Fibroblast of skin of left quadriceps (primary cell): Measurements from ENCODE around the gene CHURC1.

ENCODE experiments used
- DNase-seq, 2 experiments: peaks; one replicate each; pipeline ENCODE4 v3.0.0-alpha.2; 2013; ENCODE audit warnings: low read depth in 2 of 2

The CHURC1 gene

DNA sequence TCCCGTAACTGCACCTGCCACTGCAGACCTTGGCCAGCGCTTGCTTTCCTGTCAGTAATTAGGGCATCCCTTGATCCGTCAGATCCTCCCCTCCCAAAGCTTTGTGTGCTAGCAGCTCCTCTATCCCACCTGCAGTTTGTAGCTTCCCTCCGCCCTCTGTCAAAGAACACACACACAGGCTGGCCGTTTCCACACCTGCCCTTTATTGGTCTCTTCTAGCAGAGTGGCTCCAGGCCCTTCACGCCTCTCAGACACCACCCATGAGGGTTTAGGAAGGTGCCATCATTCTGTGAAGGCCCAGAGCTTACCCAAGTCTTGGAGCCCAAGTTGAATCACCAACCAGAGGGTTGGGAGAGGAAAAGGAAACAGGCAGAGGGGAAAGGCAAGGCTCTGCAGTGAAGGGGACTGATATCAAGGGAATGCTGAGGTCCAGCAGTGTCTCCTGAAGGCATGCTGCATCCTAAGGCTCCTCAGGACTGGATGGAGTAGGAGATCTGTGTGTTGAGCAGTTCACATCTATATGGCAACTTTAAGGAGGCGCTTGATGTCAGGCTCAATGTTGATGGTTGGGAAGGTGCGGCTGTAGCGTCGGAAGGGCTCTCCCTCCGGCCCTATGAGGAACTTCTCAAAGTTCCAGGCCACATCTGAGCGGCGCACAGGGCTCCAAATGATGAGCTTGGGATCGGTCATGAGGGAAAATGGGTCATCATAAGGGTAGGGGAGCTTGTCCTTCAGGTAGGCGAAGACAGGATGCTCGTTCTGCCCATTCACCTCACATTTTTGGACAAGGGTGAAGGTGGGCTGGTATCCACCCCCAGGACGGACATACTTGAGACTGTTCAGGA is 24.9 kb downstream of the CHURC1 start:
- DNase-seq = no peak

DNA sequence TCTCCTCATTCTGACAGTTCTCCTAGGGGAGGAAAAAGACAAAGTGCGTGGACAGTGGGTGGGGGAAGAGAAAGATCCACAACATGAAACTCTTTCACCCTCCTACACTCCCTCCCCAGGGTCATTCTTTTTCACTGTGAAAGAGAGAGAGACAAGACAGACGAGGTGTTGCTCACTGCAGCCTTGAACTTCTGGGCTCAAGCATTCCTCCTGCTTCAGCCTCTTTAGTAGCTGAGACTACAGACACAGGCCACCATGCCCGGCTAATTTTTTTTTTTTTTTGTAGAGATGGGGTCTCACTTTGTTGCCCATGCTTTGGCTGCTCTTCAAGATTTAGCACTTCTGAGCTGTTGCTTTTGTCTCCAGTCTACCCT is 25.5 kb downstream of the CHURC1 start:
- no peak for DNase-seq

DNA sequence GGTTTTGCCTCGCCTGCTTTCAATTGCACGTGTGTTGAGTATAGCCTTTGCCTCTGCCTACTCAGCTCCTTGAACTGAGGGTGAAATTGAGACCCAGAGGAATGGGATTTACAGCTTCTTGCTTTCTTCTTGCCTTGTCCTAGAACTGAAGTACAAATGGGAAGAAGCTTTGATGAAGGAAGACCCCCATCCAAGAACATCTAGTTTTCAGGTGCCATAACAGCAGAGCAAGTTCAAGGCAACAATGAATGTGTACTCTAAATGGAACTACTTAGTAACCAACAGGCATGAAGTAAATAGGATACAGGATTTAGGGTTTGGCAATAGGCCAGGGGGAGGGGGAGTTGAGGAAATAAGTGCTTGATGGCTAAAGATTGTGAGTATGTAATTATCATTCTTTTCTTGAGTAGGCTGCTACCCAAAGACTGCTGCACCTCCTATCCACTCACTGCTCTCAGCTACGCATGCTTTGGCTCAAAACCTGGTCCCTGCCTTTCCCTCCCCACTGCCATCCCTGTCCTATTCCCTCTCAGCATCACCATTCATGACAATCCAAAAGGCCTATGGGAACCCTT is 26.2 kb downstream of the CHURC1 start:
- DNase-seq = no peak

- DNase-seq = no peak
These were observed 28.4 kb downstream of the CHURC1 start, which contains the start of gene GPX2 for GRCh38 chr14:64942531-64943111. Gene GPX2 (minus strand): TSS chr14:64942745. CDS start chr14:64942726, 19 bp downstream.

GRCh38 chr14:64943556-64943955 is 29.3 kb downstream of the CHURC1 start:
- no peak for DNase-seq

DNA sequence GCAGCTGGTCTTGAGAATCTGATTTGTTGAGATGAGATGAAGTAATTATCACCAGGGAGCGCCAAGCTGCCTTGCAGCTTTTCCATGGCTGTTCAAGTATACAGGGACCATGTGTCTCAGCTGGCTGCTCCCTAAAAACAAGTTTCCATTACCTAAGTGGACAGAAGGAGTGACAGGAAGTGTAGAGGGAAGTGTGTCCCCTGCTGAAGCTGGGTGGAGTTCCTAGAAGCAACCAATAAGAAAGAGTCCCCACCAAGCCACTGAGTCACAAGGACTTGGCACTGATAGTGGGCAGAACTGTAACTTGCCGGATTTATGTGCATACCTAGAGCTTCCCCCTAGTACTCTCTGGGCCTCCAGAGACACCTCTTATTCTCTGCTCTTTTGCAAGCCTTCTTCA is 29.8 kb downstream of the CHURC1 start:
- no peak for DNase-seq

DNA sequence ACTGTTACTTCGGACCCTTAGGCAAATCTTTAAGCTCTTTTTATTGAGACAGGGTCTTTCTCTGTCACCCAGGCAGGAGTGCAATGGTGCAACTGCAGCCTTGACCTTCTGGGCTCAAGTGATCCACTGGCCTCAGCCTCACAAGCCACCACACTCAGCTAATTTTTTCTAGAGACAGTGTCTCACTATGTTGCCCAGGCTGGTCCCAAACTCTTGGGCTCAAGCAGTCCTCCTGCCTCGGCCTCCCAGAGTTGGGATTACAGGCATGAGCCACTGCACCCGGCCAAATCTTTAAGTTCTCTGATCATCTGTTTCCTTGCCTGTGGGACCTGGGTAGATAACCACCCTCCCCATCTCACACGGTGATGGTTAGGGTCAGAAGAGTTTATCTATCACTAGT is 30.6 kb downstream of the CHURC1 start:
- no peak for DNase-seq

- DNase-seq = no peak
These were observed 31.4 kb downstream of the CHURC1 start for GRCh38 chr14:64945431-64946178.

- no peak for DNase-seq
These were observed 32.2 kb downstream of the CHURC1 start for GRCh38 chr14:64946310-64947045.

- no peak for DNase-seq
These were observed 33.7 kb downstream of the CHURC1 start for GRCh38 chr14:64947710-64948611.

DNA sequence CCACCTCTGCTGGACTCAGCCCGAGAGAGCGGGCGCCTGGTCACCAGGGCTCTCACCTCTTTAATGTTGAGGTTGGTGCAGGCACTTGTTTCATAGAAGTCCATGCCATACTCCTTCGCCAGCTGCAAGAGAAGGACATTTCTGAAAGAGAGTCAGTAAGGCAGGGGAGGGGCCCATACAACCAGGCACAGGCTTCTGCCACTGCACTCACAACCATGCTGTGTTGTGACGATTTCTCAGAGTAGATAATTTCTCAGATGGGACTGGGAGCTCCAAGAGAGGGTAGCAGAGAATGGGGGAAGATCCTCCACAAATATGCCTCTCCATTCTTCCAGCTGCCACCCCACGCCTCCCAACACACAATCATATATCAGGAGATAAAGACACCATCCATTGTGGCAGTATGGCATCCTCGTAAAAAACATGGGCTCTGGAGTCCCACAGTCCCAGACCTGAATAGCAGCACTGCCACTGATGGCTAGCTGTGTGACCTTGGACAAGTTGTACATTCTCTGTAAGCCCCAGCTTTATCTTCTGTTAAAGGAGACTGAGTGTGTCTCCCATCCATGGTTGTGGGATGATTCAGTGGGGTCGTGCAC is 34.5 kb downstream of the CHURC1 start:
- DNase-seq = no peak

- no peak for DNase-seq
These were observed 36.6 kb downstream of the CHURC1 start for GRCh38 chr14:64950889-64951288.

DNA sequence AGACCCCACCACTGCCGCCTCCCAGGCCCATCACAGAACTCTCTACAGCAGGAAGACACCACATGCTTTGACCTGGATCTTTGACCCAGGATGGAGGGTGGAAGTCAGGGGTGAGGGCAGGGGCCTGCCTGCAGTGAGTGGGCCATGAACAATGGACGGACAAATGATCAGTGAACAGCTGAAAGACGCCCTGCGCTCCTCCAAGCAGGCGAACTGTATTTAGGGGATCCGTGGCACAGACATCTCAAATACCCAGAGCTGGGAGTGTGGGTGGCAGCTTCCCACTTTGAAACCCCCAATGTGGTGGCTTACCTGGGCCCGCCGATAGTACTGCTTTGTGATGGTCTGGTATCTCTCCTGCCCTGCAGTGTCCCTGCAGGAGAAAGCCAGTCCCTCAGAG is 37.0 kb downstream of the CHURC1 start:
- no peak for DNase-seq

GRCh38 chr14:64951724-64952123 is 37.5 kb downstream of the CHURC1 start:
- no peak for DNase-seq

DNA sequence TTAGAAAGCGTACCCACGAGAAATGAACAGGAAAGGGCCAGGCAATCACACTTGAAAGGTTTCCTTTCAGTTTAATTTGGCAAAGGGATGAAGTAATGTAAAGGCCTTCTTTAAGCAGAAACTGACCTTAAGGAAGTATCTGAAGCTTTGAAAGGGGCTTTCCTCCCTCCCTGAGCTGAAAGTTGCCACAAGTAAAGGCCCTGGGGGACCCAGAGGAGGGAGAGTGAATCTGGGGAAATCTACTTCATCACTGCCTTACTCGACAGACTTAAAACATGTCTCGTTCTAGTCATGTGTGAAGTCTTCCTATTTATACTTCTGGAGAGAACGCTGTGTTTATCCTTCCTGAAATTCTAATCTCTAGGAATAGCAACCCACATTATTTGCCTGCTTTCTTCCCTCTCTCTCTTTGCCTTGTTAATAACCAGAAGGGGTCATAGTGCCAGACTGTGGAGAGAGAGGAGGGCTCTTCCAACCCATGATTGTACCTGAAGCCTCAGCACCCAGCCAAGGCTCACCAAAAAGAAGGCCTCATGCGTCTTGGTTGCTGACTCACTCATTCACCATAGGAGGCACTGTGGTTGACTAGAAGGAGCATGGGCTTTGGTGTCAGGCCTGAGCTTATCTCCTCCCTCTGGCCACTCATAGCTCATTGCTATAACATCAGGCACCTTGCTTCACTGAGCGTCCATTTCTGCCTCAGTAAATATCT is 38.5 kb downstream of the CHURC1 start:
- DNase-seq = no peak

DNA sequence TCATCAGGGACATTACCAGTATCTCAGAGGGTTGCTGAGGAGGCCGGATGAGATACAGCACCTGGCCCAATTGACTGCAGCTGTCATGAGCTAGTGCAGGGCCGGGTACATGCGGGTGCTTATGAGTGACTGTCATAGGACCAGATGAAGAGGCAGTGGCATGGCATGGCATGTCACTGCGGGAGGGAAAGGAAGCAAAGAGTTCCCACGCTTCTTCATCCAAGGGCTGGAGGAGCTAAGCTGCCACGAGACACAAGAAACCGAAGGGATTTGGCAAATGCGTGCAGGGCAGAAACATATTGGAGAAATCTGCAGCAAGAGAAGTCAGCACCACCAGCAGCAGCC is 39.0 kb downstream of the CHURC1 start:
- no peak for DNase-seq

DNA sequence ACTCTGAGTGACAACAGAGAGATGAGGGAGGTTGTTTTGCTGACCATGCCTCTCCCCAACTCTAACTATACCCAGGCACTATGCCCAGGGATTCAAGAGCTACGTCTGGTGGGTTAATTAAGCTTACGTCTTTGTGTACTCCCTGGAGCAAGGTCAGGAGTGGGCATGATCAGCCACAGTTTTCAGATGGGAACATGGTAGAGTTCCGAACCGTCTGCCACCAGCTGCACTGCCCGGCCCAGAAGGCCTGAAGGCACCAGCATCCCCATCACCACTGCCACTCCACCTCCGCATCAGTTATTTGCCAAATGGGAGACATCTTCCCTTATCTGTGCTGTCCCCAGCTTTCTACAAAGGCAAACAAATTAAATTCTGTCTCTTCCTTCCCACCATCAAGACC is 39.4 kb downstream of the CHURC1 start:
- DNase-seq = no peak

GRCh38 chr14:64954491-64955240 is 40.4 kb downstream of the CHURC1 start:
- DNase-seq = no peak

DNA sequence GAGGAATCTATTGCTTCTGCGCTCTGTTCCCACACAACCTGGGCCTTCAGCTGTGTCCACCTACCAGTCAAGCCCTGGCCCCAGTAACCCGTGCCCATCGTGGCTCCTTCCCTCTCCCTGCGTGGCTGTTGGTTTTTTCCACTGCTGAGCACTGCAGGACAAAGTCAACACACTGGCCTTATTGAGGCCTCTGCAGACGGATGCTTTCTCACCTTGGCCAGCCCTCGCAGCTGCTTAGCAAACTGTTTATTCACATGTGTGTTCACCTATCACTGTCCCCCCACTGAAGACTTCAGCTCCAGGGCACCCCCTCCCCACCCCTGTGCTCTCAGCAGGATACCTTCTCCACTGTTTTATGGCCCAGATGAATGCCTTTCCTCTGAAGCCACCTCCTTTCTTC is 41.0 kb downstream of the CHURC1 start:
- DNase-seq = no peak
